Activated CD4-positive, CD25-positive, alpha-beta regulatory T cell treated with anti-CD3 and anti-CD28 coated beads, Interleukin-2, amount 50 U/mL, for 72 hours (primary cell): ENCODE results near the gene PSEN2.
A peak's percentile ranks its signal among the peaks of the same experiment; 100 is the strongest.

ENCODE experiments used
- DNase-seq: peaks from one replicate; pipeline ENCODE4 v3.0.0; 2021

The PSEN2 gene

DNA sequence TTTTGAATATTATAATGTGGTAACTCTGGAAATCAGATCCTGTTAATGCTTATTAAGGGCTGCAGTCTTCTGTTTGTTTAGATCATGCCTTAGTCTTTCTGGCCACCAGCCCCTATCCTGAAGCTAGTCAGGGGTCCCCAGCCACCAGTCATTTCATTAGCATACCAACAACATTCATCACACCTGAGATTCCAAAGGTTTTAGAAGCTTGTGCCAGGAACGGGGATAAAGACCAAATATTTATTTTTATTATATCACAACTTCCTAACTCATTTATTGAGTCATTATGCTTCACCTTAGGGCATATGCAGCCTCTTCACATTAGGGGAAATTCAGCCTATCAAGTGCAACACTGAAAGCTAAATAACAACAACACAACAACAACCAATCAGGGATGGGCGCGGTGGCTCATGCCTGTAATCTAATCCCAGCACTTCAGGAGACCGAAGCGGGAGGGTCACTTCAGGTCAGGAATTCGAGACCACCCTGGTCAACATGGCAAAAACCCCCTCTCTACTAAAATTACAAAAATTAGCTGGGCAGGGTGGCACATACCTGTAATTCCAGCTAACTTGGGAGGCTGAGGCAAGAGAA, 2.9 kb upstream of the PSEN2 start:
- DNase-seq: no peak

- DNase-seq: no peak
These were observed 1.7 kb upstream of the PSEN2 start for GRCh38 chr1:226868726-226869125.

DNA sequence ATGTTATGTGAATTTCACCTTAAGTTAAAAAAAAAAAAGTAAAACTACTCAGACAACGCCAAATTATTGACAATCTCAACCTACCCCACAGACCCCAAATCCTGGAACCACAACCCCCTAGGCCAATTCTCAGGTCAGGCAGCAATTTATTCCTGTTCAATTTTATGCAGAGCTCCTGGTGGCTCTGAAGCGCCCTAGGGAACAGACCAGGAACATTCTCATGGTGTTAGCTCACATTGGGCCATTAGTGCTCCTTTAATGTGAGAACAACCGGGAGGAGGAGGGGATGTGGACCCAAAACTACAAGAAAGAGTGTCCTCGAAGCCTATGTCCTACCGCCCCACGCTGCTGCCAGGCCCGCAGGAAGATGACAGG, 403 bp upstream of the PSEN2 start:
- no peak for DNase-seq

- DNase-seq: peak; percentile 25
These were observed 1.4 kb downstream of the PSEN2 start for GRCh38 chr1:226871636-226872327.

GRCh38 chr1:226872437-226872836, 2.0 kb downstream of the PSEN2 start:
- peak; percentile 7 for DNase-seq

DNA sequence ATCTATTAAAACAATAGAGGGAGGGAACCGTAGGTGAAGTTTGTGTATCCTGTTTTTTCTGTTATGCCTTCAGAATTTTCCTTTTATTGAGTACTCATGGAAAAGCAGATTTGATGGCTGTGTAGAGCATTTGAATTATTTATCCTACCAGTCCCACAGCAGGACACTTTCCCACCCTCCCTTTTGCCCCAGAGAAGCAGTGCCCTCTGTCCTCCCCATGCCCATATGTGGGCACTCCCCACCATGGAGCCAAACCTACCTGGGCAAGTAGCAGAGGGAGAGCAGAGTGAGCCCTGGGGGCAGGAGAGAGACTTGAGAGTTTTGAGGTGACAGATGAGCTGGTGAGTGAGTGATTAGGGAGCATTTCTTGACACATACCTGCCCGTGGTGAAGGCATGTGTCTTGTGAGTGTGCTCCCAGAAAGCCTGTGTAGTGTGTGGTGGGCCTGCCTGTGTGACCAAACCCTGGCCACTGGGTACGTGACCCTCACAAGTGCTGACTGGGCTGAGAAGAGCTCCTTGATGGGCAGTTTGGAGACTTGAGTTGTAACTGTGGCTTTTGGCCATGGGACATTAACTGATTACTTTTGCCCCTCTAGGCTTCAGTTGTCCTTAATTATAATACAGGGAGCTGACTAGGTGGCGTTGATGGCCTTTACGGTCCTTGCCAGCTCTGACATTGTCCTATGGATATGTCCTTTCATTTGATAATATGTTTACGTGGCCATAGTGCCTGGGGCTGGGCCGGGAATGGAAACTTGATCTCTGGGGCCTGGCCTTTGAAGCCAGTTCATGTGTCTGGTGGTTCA, 3.6 kb downstream of the PSEN2 start:
- DNase-seq: peak; percentile 17

- peak; percentile 12 for DNase-seq
These were observed 4.4 kb downstream of the PSEN2 start for GRCh38 chr1:226874579-226875425.

- DNase-seq: no peak
These were observed 5.4 kb downstream of the PSEN2 start for GRCh38 chr1:226875641-226876295.

DNA sequence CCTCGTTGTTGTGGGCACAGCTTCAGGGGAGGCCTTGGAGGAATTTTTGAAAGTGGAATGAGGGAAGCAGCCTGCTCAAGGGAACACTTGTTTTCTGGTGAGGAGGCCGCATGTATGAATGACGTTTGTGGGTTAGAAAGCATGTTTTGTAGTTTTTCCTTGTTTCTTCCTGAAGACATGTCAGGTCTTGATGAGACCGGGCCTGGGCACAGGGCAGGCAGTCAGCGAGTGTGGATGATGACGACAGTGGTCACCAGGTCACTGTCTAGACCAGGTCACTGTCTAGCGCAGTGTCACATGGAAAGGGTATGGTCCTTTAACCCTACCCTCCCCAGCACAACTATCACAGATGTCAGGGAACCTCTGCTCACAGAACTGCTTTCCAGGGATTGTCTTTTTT, 7.3 kb downstream of the PSEN2 start:
- DNase-seq: peak; percentile 15

GRCh38 chr1:226880372-226881287, 10.2 kb downstream of the PSEN2 start:
- no peak for DNase-seq

DNA sequence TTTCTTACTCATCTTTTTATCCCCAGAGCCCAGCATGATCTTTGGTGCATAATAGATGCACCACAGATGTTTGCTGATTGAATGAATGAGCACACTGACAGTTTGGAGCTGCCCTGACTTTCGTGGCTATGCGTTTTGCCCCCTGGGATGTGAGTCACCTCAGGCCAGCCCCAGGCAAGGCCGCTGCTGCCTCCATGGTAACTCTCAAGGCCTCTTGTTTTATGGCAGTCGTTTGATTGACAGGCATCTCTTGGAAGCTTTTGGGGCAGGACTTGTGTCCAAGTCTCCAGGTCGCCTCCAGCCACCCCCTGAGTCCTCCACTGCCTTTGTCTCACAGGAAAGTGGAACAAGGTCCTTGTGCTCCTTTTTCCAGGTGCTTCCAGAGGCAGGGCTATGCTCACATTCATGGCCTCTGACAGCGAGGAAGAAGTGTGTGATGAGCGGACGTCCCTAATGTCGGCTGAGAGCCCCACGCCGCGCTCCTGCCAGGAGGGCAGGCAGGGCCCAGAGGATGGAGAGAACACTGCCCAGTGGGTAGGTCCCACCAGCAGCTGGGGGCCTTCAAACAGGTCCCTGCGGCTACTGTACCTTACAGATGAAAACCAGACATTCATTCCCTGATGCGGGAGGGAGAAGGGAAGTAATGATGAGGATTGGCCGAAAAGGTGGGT, 11.2 kb downstream of the PSEN2 start:
- no peak for DNase-seq

DNA sequence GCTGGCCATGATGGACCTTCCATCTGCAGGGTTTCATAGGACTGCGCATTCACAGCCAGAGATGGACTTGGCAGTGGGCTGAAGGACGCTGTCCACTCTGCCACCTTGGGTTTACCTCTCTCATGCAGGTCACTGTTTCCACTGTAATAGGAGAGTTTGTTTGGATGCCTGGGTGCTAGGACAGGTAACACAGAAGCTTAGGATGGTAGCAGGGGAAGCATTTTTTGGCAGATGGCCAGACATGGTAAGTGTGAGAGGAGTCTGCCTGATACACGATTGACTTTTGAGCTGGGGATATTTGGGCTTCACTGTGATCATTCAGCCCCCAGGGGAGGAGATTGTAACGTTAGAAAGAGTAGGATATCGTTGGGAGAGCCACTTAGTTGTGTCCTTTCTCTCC, 11.8 kb downstream of the PSEN2 start:
- DNase-seq: no peak

DNA sequence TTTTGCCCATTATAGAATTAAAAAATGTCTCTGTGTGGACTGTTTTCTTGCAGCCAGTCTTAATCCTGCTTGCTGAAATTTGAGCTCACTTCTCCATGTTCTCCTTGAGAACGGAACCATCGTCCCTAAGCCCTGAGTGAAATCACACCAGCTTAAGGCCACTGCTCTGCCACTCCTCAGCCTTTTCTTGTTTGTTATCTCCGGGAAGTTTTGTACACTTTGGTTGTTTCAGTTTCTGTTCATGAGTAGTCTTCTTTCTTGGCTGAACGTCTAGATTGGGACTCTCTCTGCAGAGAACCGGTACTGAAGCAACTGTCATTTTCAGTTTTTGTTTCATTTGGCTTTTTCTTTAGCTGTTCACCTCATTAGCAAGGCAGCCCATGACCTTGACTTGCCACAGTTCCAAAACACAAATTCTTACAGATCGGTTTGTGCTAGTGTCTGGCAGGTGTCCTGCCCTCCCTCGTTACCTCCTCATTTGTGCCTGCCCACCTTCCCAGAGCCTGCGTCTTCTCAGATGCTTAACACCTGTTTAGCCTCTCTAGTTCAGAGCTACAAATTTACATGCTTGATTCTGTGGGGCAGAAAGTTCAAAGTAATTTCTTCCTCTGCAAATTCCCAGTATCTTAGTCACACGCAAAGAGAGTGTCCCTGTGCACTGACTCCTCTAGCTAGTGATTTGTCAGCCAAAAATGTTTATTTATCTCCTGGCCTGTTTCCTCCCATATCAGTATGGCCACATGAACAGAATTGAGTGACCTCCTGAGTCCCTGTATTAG, 12.4 kb downstream of the PSEN2 start:
- DNase-seq: no peak

- no peak for DNase-seq
These were observed 13.2 kb downstream of the PSEN2 start for GRCh38 chr1:226883630-226884029.

DNA sequence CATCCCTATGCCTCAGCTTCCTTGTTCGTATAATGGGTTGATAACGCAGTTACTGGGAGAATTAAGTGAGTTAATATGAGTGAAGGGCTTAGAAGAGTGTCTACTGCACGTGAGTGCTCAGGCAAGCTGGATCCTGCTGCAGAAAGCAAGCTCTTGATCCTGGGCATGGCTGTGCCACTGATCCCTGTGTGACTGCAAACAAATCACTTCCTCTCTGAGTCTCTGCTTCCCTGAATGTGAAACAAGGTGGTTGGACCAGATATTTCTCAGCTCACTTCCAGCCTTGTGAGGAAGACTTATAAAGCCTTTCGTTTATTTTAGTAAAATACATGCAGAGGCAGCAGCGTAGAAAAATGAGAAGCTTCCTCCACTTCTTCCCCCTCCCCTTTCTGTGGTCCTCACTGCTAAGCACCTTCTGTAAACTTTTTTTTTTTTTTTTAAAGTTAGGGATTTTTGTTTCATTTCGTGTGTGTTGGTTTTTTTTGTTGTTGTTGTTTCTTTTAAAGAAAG, 13.8 kb downstream of the PSEN2 start:
- DNase-seq: no peak

- DNase-seq: no peak
These were observed 14.8 kb downstream of the PSEN2 start for GRCh38 chr1:226884966-226885820.

DNA sequence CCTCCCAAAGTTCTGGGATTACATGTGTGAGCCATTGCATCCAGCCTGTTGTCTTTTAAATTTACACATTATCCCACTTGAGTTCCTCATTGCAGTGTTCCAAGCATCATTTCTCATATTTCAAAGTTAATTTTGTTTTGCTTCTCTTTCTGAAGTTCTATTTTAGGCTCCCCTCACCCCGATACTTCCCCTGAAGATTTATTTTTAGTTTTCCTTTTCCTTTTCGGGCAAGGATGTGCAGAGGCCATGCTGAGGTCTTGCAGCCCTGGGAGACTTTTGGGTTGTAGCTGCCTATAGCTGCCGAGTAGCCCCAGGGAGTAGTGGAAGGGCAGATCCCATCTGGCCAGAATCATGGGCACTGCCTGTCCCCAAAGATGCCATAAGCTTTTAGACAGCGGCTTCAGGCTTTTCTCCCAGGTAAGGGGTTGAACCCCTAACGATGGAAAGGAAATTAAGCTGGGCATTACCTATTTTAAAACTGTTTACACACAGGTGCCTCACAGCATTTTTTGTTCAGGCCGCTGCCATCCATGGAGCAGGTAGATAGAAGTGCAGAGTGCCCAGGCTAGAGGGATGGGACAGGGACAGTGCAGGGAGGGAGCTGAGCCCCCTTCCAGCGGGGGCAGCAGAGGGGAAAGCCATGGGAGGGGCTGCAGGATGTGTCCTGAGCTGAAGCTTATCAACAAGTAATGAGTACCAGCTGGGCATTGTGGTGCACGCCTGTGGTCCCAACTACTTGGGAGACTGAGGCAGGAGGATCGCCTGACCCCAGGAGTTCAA, 15.9 kb downstream of the PSEN2 start:
- no peak for DNase-seq

DNA sequence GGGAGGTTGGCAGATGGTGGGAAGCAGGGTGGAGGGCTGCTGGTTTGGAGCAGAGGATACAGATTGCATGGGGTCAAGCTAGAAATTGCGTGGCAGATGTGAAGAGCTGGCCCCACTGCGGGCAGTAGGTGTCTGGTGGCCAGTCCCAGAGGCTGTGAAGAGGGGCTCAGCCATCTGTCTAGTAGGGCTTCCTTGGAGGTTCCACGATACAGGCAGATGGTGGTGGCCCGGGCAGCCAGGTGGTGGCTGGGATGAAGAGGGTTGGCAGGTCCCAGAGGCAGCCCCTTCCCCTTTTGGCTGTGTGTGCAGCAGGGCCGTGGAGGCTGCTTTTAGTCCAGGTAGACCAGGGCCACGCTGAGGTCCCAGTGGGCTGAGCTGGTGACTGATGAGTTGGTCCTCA, 16.6 kb downstream of the PSEN2 start:
- no peak for DNase-seq
